Ishikawa (cell line): ENCODE results near the gene OXCT2.

ENCODE experiments used
- CEBPB ChIP-seq: IDR thresholded peaks from 2 replicates; pipeline ENCODE4 v1.6.1; 2012
- CREB1 ChIP-seq: IDR thresholded peaks from 2 replicates; pipeline ENCODE4 v1.6.1; 2012; ENCODE audit warnings: low read depth
- EGR1 ChIP-seq: IDR thresholded peaks from 2 replicates; pipeline ENCODE4 v1.6.1; 2012
- EP300 ChIP-seq: IDR thresholded peaks from 2 replicates; pipeline ENCODE4 v1.6.1; 2012; ENCODE audit warnings: borderline replicate concordance
- FOXM1 ChIP-seq: IDR thresholded peaks from 2 replicates; pipeline ENCODE4 v1.6.1; 2012; ENCODE audit warnings: low read depth, borderline replicate concordance
- MAX ChIP-seq: IDR thresholded peaks from 2 replicates; pipeline ENCODE4 v1.6.1; 2012
- NFIC ChIP-seq: IDR thresholded peaks from 2 replicates; pipeline ENCODE4 v1.6.1; 2012
- RAD21 ChIP-seq: IDR thresholded peaks from 2 replicates; pipeline ENCODE4 v1.6.1; 2012; ENCODE audit warnings: low read depth
- REST ChIP-seq: IDR thresholded peaks from 2 replicates; pipeline ENCODE4 v1.6.1; 2012; ENCODE audit warnings: low read depth, mild to moderate bottlenecking
- TAF1 ChIP-seq: IDR thresholded peaks from 2 replicates; pipeline ENCODE4 v1.6.1; 2012; ENCODE audit warnings: low read depth, mild to moderate bottlenecking
- TCF12 ChIP-seq: IDR thresholded peaks from 2 replicates; pipeline ENCODE4 v1.6.1; 2012; ENCODE audit warnings: low read depth
- TEAD4 ChIP-seq: IDR thresholded peaks from 2 replicates; pipeline ENCODE4 v1.6.1; 2012
- USF1 ChIP-seq: IDR thresholded peaks from 2 replicates; pipeline ENCODE4 v1.6.1; 2012
- YY1 ChIP-seq: IDR thresholded peaks from 2 replicates; pipeline ENCODE4 v1.6.1; 2012; ENCODE audit warnings: low read depth
- ZBTB7A ChIP-seq: IDR thresholded peaks from 2 replicates; pipeline ENCODE4 v1.6.1; 2012; ENCODE audit warnings: low read depth

OXCT2 gene

GRCh38 chr1:39816415-39817090, 45.4 kb upstream of the OXCT2 start:
- no peak for TF ChIP-seq USF1
- no peak for TF ChIP-seq CREB1
- TF ChIP-seq MAX = no peak
- no peak for TF ChIP-seq NFIC
- TF ChIP-seq RAD21 = peak; percentile 91
- no peak for TF ChIP-seq FOXM1
- TF ChIP-seq TEAD4 = no peak

GRCh38 chr1:39812913-39813312, 41.8 kb upstream of the OXCT2 start:
- TF ChIP-seq MAX = no peak
- no peak for TF ChIP-seq YY1
- no peak for TF ChIP-seq REST
- no peak for TF ChIP-seq TEAD4
- no peak for TF ChIP-seq TAF1
- no peak for TF ChIP-seq EGR1
- no peak for TF ChIP-seq FOXM1
- TF ChIP-seq USF1 = no peak
- TF ChIP-seq CREB1 = no peak
- TF ChIP-seq RAD21 = no peak
- TF ChIP-seq ZBTB7A = no peak
- TF ChIP-seq CEBPB = no peak
- no peak for TF ChIP-seq TCF12
- TF ChIP-seq EP300 = no peak
- no peak for TF ChIP-seq NFIC

- TF ChIP-seq REST (no peak), USF1 (no peak), CEBPB (no peak), EP300 (no peak), YY1 (no peak), TAF1 (no peak), EGR1 (no peak), CREB1 (no peak), ZBTB7A (no peak), TCF12 (no peak), RAD21 (no peak)
Measured at GRCh38 chr1:39808784-39809517, 37.8 kb upstream of the OXCT2 start.

GRCh38 chr1:39805385-39805784, 34.2 kb upstream of the OXCT2 start:
- TF ChIP-seq EP300 (no peak), YY1 (no peak), FOXM1 (no peak), NFIC (no peak), TAF1 (no peak), TEAD4 (no peak), RAD21 (no peak), REST (no peak), ZBTB7A (no peak), MAX (no peak), TCF12 (no peak), EGR1 (no peak), USF1 (no peak), CREB1 (no peak), CEBPB (no peak)
